Measurements from ENCODE around the gene CACNB4. TPM values are rescaled to one million over a fixed set of nuclear protein-coding genes. Genes with fewer than 3 reads are reported as not detected.

CACNB4 gene
- total and polyA plus RNA-seq, 9 of the 15 experiments (the other 6 are each of a cell fraction or from before 2014, with no cell fraction given) = 0.01 to 0.20 (median 0.04) TPM; not detected in 1

- H3K27me3 ChIP-seq (ENCODE audit: control insufficient read depth in 2 of 2, insufficient read depth in 2 of 2, low read length in 2 of 2) = peaks cover 18 to 39% of the 10 kb centered on the region in 2 experiments
- H4K20me1 ChIP-seq (replicated peaks; ENCODE audit: control insufficient read depth, insufficient read depth, low read length) = no peaks in the 10 kb centered on the region
- no peaks in the 10 kb centered on the region for H3K36me3 ChIP-seq (ENCODE audit: control insufficient read depth, insufficient read depth, low read length)
- H3K27ac ChIP-seq (ENCODE audit: extremely low read depth, low read depth, low read length) = no peak overlapping the region
- intact Hi-C loops (cut with micrococcal nuclease) = no loop called here
- WGBS (ENCODE audit: insufficient coverage, low coverage, missing lambda C conversion rate) = 0% methylated on average over 2 of the region's 2 CpGs
- no peak overlapping the region for H3K4me3 ChIP-seq
- ChIA-PET POLR2A (no interaction called here), CTCF (ENCODE audit: low intra/inter-chr PET ratio) (no interaction called here)
- H3K9me3 ChIP-seq (replicated peaks; ENCODE audit: control insufficient read depth, insufficient read depth, low read depth, low read length) = no peaks in the 10 kb centered on the region
- no peaks in the 10 kb centered on the region for H3K79me2 ChIP-seq (ENCODE audit: control insufficient read depth, insufficient read depth, low read length)
- DNase-seq (ENCODE audit: extremely low read depth in 1 of 4, low spot score in 3 of 4) = no peak
- BruUV-seq (replicated peaks) = no TSS peak
- TF ChIP-seq SREBF1 (IDR thresholded peaks at IDR 0.05; ENCODE audit: borderline replicate concordance, low read depth, low read length) = no peak
- ATAC-seq = no peak
- in situ Hi-C loops (cut with MboI) = no loop called here
- no peaks in the 10 kb centered on the region for H3K9me1 ChIP-seq (ENCODE audit: control insufficient read depth, insufficient read depth, low read length)
- no peak for FAIRE-seq
- H3K9ac ChIP-seq (ENCODE audit: insufficient read depth in 1 of 2, low read depth in 2 of 2, low read length in 2 of 2) = no peak overlapping the region
- H3K4me1 ChIP-seq (replicated peaks in 1 of 2; ENCODE audit: control insufficient read depth in 2 of 2, insufficient read depth in 2 of 2, low read length in 2 of 2) = peaks cover 0 to 12% of the 10 kb centered on the region in 2 experiments; a peak in 1 of 5 replicates
- H2AFZ ChIP-seq (ENCODE audit: low read depth, low read length) = no peak overlapping the region
- no peak overlapping the region for H3K4me2 ChIP-seq (ENCODE audit: insufficient read depth, low read length)
These were observed 4.8 kb downstream of the CACNB4 start for GRCh38 chr2:152094014-152094413.

DNA sequence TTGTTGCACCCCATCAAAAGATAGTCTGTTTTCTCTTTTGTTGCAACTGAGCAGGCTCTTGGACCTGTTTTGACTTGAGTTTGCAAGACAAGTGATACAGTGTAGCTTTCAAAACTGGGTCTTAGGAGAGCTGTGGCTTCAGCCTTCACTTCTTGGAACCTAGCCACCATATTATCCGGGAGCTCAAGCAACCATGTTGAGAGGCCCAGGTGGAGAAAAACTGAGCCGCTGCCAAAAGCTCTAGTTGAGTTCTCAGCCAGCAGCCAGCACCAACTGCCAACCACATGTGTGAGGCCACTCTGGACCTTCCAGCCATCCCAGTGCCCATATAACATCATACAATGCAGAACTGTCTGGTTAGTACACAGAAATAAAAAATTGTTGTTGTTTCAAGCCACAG lies 5.4 kb downstream of the CACNB4 start:
- H3K9me1 ChIP-seq (ENCODE audit: control insufficient read depth, insufficient read depth, low read length) = no peaks in the 10 kb centered on the region
- in situ Hi-C loops (cut with MboI) = no loop called here
- ATAC-seq = no peak
- FAIRE-seq = no peak
- no TSS peak for BruUV-seq (replicated peaks)
- no peak overlapping the region for H3K9ac ChIP-seq (ENCODE audit: insufficient read depth in 1 of 2, low read depth in 2 of 2, low read length in 2 of 2)
- no peak overlapping the region for H2AFZ ChIP-seq (ENCODE audit: low read depth, low read length)
- ChIA-PET POLR2A (no interaction called here), CTCF (ENCODE audit: low intra/inter-chr PET ratio) (no interaction called here)
- H3K4me1 ChIP-seq (replicated peaks in 1 of 2; ENCODE audit: control insufficient read depth in 2 of 2, insufficient read depth in 2 of 2, low read length in 2 of 2) = peaks cover 0 to 6% of the 10 kb centered on the region in 2 experiments; a peak in 1 of 5 replicates
- DNase-seq (ENCODE audit: extremely low read depth in 1 of 4, low spot score in 3 of 4) = no peak
- no peaks in the 10 kb centered on the region for H3K9me3 ChIP-seq (replicated peaks; ENCODE audit: control insufficient read depth, insufficient read depth, low read depth, low read length)
- H3K4me2 ChIP-seq (ENCODE audit: insufficient read depth, low read length) = no peak overlapping the region
- intact Hi-C loops (cut with micrococcal nuclease) = no loop called here
- H3K27me3 ChIP-seq (ENCODE audit: control insufficient read depth in 2 of 2, insufficient read depth in 2 of 2, low read length in 2 of 2) = peaks cover 18 to 36% of the 10 kb centered on the region in 2 experiments
- no peaks in the 10 kb centered on the region for H3K36me3 ChIP-seq (ENCODE audit: control insufficient read depth, insufficient read depth, low read length)
- WGBS (ENCODE audit: insufficient coverage, low coverage, missing lambda C conversion rate) = 0% methylated on average over 2 of the region's 2 CpGs
- no peak overlapping the region for H3K27ac ChIP-seq (ENCODE audit: extremely low read depth, low read depth, low read length)
- TF ChIP-seq ZNF696 (CRISPR knock-in tag; conservative IDR thresholded peaks at IDR 0.05) (no peak), MTA2 (IDR thresholded peaks at IDR 0.05; ENCODE audit: low read depth) (no peak), KAT8 (IDR thresholded peaks at IDR 0.05; ENCODE audit: low read depth) (no peak)
- no peaks in the 10 kb centered on the region for H4K20me1 ChIP-seq (replicated peaks; ENCODE audit: control insufficient read depth, insufficient read depth, low read length)
- no peaks in the 10 kb centered on the region for H3K79me2 ChIP-seq (ENCODE audit: control insufficient read depth, insufficient read depth, low read length)
- no peak overlapping the region for H3K4me3 ChIP-seq

Data from K562 (cell line).